Body of pancreas (tissue), 4 donors: ENCODE measurements around the gene CD82.

Experiments used
- POLR2A ChIP-seq, 3 donors: fragments of 450-650 bp; IDR thresholded peaks; one replicate each; pipeline ENCODE4 v1.6.1; 2016; ENCODE audit warnings: antibody characterized with exemption in 3 of 3, mild to moderate bottlenecking in 2 of 3
- TF ChIP-seq, protein P1 (sequence below), 7 experiments: fragments of 450-650 bp in 4 of 7; fragments of 200-600 bp in 3 of 7; sonication (generic) in 3 of 7; IDR thresholded peaks; one replicate each; pipeline ENCODE4 v1.5.1; 2016 to 2019; ENCODE audit warnings: antibody characterized with exemption in 7 of 7

GRCh38 chr11:44568331-44568657, 2.8 kb downstream of the CD82 start:
- TF ChIP-seq POLR2A (IDR thresholded peaks at IDR 0.05) = no peak
- TF ChIP-seq, protein P1, sequence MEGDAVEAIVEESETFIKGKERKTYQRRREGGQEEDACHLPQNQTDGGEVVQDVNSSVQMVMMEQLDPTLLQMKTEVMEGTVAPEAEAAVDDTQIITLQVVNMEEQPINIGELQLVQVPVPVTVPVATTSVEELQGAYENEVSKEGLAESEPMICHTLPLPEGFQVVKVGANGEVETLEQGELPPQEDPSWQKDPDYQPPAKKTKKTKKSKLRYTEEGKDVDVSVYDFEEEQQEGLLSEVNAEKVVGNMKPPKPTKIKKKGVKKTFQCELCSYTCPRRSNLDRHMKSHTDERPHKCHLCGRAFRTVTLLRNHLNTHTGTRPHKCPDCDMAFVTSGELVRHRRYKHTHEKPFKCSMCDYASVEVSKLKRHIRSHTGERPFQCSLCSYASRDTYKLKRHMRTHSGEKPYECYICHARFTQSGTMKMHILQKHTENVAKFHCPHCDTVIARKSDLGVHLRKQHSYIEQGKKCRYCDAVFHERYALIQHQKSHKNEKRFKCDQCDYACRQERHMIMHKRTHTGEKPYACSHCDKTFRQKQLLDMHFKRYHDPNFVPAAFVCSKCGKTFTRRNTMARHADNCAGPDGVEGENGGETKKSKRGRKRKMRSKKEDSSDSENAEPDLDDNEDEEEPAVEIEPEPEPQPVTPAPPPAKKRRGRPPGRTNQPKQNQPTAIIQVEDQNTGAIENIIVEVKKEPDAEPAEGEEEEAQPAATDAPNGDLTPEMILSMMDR (IDR thresholded peaks at IDR 0.05) = no peak
